H1 (cell line): ENCODE measurements around the gene HOXB3. TPM values are rescaled to one million over a fixed set of nuclear protein-coding genes. Genes with fewer than 3 reads are reported as not detected.

Source experiments
- CTCF ChIA-PET: fragments of 300-600 bp; sonication (Branson Sonifier 250); formaldehyde crosslinking; loops from one replicate; lab custom pipeline; 2021; ENCODE audit not compliant: partially characterized antibody; lab: Charles Lee
- POLR2A ChIA-PET: fragments of 300-600 bp; sonication (Branson Sonifier 250); formaldehyde crosslinking; loops from one replicate; lab custom pipeline; 2021; ENCODE audit warnings: inconsistent platforms; ENCODE audit not compliant: partially characterized antibody; lab: Charles Lee
- DNase-seq, 2 experiments: peaks; one replicate each; pipeline versions ENCODE4 v3.0.0 to v3.0.0-alpha.2; 2010 to 2022; ENCODE audit warnings: low spot score in 2 of 2, low read depth in 1 of 2, mixed read lengths in 1 of 2
- FAIRE-seq: peaks from 2 replicates; lab custom pipeline; 2011; peaks lifted over from hg19 to GRCh38; lab: Jason Lieb, UNC
- H2AFZ ChIP-seq: 2 replicates; pipeline ENCODE4 v1.8.1; 2012; ENCODE audit warnings: low read length, inconsistent platforms
- H2AK5ac ChIP-seq: 2 replicates; pipeline ENCODE4 v1.6.1; 2013; ENCODE audit warnings: low read depth, low read length
- H2BK120ac ChIP-seq: replicated peaks from 2 replicates; pipeline ENCODE3; 2013; ENCODE audit warnings: low read depth, low read length, inconsistent platforms
- H2BK12ac ChIP-seq: 2 replicates; pipeline ENCODE4 v1.6.1; 2013; ENCODE audit warnings: low read depth, low read length
- H2BK15ac ChIP-seq: 2 replicates; pipeline ENCODE4 v1.6.1; 2013; ENCODE audit warnings: low read length
- H2BK20ac ChIP-seq: 2 replicates; pipeline ENCODE4 v1.6.1; 2013; ENCODE audit warnings: low read length
- H2BK5ac ChIP-seq: 2 replicates; pipeline ENCODE4 v1.6.1; 2013; ENCODE audit warnings: low read depth, low read length
- H3K14ac ChIP-seq: 2 replicates; pipeline ENCODE4 v1.6.1; 2013; ENCODE audit warnings: inconsistent platforms; ENCODE audit not compliant: insufficient read length
- H3K18ac ChIP-seq: 2 replicates; pipeline ENCODE4 v1.6.1; 2013; ENCODE audit warnings: low read length; ENCODE audit errors: extremely low read depth
- H3K23ac ChIP-seq: 2 replicates; pipeline ENCODE4 v1.6.1; 2013; ENCODE audit warnings: inconsistent platforms; ENCODE audit not compliant: insufficient read length
- H3K23me2 ChIP-seq: 2 replicates; pipeline ENCODE4 v1.6.1; 2013; ENCODE audit warnings: low read depth, low read length
- H3K27ac ChIP-seq: 2 replicates; pipeline ENCODE4 v1.6.1; 2011; ENCODE audit warnings: low read depth, low read length, inconsistent platforms
- H3K27me3 ChIP-seq, 4 experiments: replicated peaks in 1 of 4; 1 replicate in 1 of 4; 2 replicates in 3 of 4; pipeline versions ENCODE4 v1.6.1 to v1.8.1; 2011 to 2013; ENCODE audit warnings: low read length in 3 of 4, mild to moderate bottlenecking in 3 of 4, inconsistent platforms in 2 of 4, mixed read lengths in 2 of 4, moderate library complexity in 1 of 4; ENCODE audit not compliant: control insufficient read depth in 3 of 4, insufficient read depth in 3 of 4; ENCODE audit errors: extremely low read depth in 1 of 4
- H3K36me3 ChIP-seq, 4 experiments: 2 replicates each; pipeline versions ENCODE4 v1.6.1 to v1.8.1; 2011 to 2013; ENCODE audit warnings: mild to moderate bottlenecking in 4 of 4, low read length in 3 of 4, moderate library complexity in 2 of 4, control low read depth in 1 of 4, inconsistent platforms in 1 of 4; ENCODE audit not compliant: insufficient read depth in 4 of 4, control insufficient read depth in 2 of 4
- H3K4ac ChIP-seq: replicated peaks from 2 replicates; pipeline ENCODE3; 2013; ENCODE audit warnings: low read length, low read depth, mixed read lengths, inconsistent platforms; ENCODE audit not compliant: insufficient read length
- H3K4me1 ChIP-seq, 4 experiments: replicated peaks in 1 of 4; 1 replicate in 1 of 4; 2 replicates in 3 of 4; pipeline versions ENCODE4 v1.6.1 to v1.8.1; 2011 to 2013; ENCODE audit warnings: low read length in 3 of 4, inconsistent platforms in 2 of 4, mixed read lengths in 1 of 4; ENCODE audit not compliant: insufficient read depth in 4 of 4, control insufficient read depth in 3 of 4
- H3K4me2 ChIP-seq, 2 experiments: 2 replicates each; pipeline versions ENCODE4 v1.6.1 to v1.8.1; 2011 to 2013; ENCODE audit warnings: low read depth in 2 of 2, low read length in 2 of 2, control low read depth in 1 of 2, inconsistent platforms in 1 of 2, mild to moderate bottlenecking in 1 of 2; ENCODE audit not compliant: insufficient read depth in 1 of 2
- H3K4me3 ChIP-seq, 4 experiments: fragments of 200-600, 300-600 bp in 1 of 4; sonication (generic), shearing (Covaris generic), sonication (Bioruptor Twin) in 1 of 4; 2 replicates each; pipeline versions ENCODE4 v1.5.1 to v1.8.1; 2011 to 2016; ENCODE audit warnings: low read length in 4 of 4, low read depth in 3 of 4, control low read depth in 2 of 4, inconsistent platforms in 2 of 4, mild to moderate bottlenecking in 2 of 4, mixed read lengths in 1 of 4, moderate library complexity in 1 of 4; ENCODE audit not compliant: insufficient read depth in 2 of 4; ENCODE audit errors: extremely low read depth in 1 of 4
- H3K56ac ChIP-seq: replicated peaks from 2 replicates; pipeline ENCODE3; 2013; ENCODE audit warnings: low read depth, mild to moderate bottlenecking, mixed read lengths, low read length, inconsistent platforms; ENCODE audit not compliant: insufficient read length
- H3K79me1 ChIP-seq: 2 replicates; pipeline ENCODE4 v1.6.1; 2013; ENCODE audit warnings: low read depth, low read length, control low read depth
- H3K79me2 ChIP-seq, 2 experiments: 2 replicates each; pipeline versions ENCODE4 v1.6.1 to v1.8.1; 2012 to 2013; ENCODE audit warnings: low read length in 2 of 2, mild to moderate bottlenecking in 2 of 2, inconsistent platforms in 1 of 2; ENCODE audit not compliant: insufficient read depth in 2 of 2, control insufficient read depth in 1 of 2
- H3K9ac ChIP-seq, 4 experiments: replicated peaks in 1 of 4; 1 replicate in 1 of 4; 2 replicates in 3 of 4; pipeline versions ENCODE4 v1.6.1 to v1.8.1; 2011 to 2013; ENCODE audit warnings: low read depth in 3 of 4, low read length in 3 of 4, control low read depth in 2 of 4, mild to moderate bottlenecking in 2 of 4, moderate library complexity in 2 of 4, inconsistent platforms in 1 of 4; ENCODE audit errors: extremely low read depth in 1 of 4
- H3K9me3 ChIP-seq, 2 experiments: 2 replicates each; pipeline versions ENCODE4 v1.6.1 to v1.8.1; 2012 to 2013; ENCODE audit warnings: mild to moderate bottlenecking in 2 of 2, moderate library complexity in 2 of 2, control low read depth in 1 of 2, inconsistent platforms in 1 of 2, low read depth in 1 of 2, low read length in 1 of 2, mixed read lengths in 1 of 2; ENCODE audit not compliant: insufficient read depth in 2 of 2
- H4K20me1 ChIP-seq, 2 experiments: replicated peaks in 1 of 2; 2 replicates each; pipeline versions ENCODE3 to v1.8.1; 2011 to 2013; ENCODE audit warnings: inconsistent platforms in 2 of 2, low read length in 2 of 2, mild to moderate bottlenecking in 1 of 2; ENCODE audit not compliant: insufficient read depth in 2 of 2, control insufficient read depth in 1 of 2
- H4K5ac ChIP-seq: 2 replicates; pipeline ENCODE4 v1.6.1; 2013; ENCODE audit warnings: low read length, low read depth, mixed read lengths, inconsistent platforms; ENCODE audit not compliant: insufficient read length
- H4K8ac ChIP-seq: 2 replicates; pipeline ENCODE4 v1.8.0; 2013; ENCODE audit warnings: mild to moderate bottlenecking, moderate library complexity, low read length, inconsistent platforms; ENCODE audit not compliant: insufficient read depth; ENCODE audit errors: extremely low read depth
- H4K91ac ChIP-seq: replicated peaks from 2 replicates; pipeline ENCODE3; 2013; ENCODE audit warnings: low read length, mixed read lengths, inconsistent platforms; ENCODE audit not compliant: insufficient read length
- CBX8 ChIP-seq: fragments of 300-800, 300-1000 bp; sonication (generic); IDR thresholded peaks from 2 replicates; pipeline ENCODE4 v1.7.1; 2016; ENCODE audit warnings: low read depth, low read length, borderline replicate concordance
- EZH2 ChIP-seq: fragments of 200-600 bp; sonication (generic); IDR thresholded peaks from 2 replicates; pipeline ENCODE4 v1.7.1; 2012; ENCODE audit warnings: low read depth, mild to moderate bottlenecking, moderate library complexity, low read length, inconsistent platforms; ENCODE audit not compliant: severe bottlenecking
- GABPA ChIP-seq: IDR thresholded peaks from 2 replicates; pipeline ENCODE4 v1.6.1; 2011; ENCODE audit warnings: mild to moderate bottlenecking, low read length, moderate library complexity, borderline replicate concordance; ENCODE audit not compliant: insufficient read depth
- SUZ12 ChIP-seq: fragments of 200-600 bp; sonication (generic); IDR thresholded peaks from 2 replicates; pipeline ENCODE4 v1.6.1; 2012; ENCODE audit warnings: mild to moderate bottlenecking, inconsistent platforms, low read length, moderate library complexity, mixed read lengths
- WGBS, 2 experiments: shearing (Covaris generic) in 1 of 2; methylation state at CpG; one replicate each; pipeline versions ENCODE4 v1.1.6 to v1.1.7; 2013 to 2015; ENCODE audit warnings: low lambda C conversion rate in 2 of 2, mixed read lengths in 2 of 2, inconsistent platforms in 1 of 2, low coverage in 1 of 2, missing lambda C conversion rate in 1 of 2; ENCODE audit not compliant: insufficient replicate concordance in 2 of 2, insufficient coverage in 1 of 2, insufficient read length in 1 of 2; ENCODE audit errors: extremely low coverage in 1 of 2, missing lambda C conversion rate in 1 of 2; 5-methylcytosine and 5-hydroxymethylcytosine counted together
- polyA plus RNA-seq, 7 experiments: library from polyadenylated mRNA; depleted of rRNA in 3 of 7; stranded (reverse) in 5 of 7; unstranded in 2 of 7; fragments of >200 nt in 5 of 7; fragments of 200-250 nt in 2 of 7; gene quantifications; 1 replicate in 5 of 7; 2 replicates in 1 of 7; 4 replicates in 1 of 7; pipeline versions ENCODE4 v1.2.1 to v1.2.3, GENCODE V29; 2011 to 2013; ENCODE audit warnings: missing spikeins in 2 of 7, mixed read lengths in 2 of 7
- total RNA-seq: library from RNA; stranded (reverse); fragmentation: NEBNext Ultra II Directional; extraction: Animal tissue kit (Norgen Biotek cat#: 25700); gene quantifications from 2 replicates; pipeline ENCODE4 v1.2.1, GENCODE V29; 2021
- TF ChIP-seq, protein P1 (sequence below): IDR thresholded peaks from 2 replicates; pipeline ENCODE4 v1.6.1; 2012; ENCODE audit warnings: low read length, inconsistent platforms

Gene HOXB3
- total and polyA plus RNA-seq, 2 of the 8 experiments (the other 6 are each of a cell fraction or from before 2014, with no cell fraction given), result not detected

DNA sequence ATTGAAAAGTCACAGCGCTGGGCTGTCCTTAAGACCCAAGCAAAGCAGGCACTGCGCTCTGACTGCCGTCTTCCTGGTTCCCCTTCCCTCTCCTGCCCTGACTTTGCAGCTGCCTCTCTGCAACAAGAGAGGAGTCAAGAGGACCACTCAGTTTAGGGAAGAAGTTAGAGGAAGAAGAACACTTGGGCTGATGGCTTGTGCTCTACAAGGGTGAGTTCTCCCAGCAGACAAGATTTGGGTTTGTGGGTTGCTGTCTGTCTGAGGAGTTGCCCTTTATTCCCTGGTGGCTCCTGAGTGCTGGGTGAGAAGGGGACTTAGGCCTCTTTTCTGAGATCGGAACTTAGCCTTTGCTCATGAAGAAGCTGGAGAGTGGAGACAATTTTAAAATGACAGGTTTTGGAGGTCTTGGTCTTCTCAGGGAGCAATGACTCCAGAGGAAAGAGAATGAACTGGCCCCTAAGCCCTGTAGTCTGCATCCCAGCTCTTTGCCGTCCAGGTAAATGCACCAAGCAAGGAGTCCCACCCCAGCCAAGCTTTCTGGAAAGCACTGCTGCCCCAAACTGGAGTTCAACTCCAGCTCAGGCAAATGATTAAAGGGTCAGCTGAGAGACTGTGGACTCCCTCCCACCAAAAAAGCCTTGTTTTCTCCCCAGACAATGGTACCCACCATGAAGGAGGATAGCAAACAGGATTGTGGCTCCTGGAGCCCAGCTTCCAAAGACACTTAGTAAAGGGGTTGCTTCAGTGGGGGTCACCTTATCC is 38.8 kb upstream of the HOXB3 start:
- Histone ChIP-seq H3K4me1 (peaks cover 0 to 16% (median 5%) of the 10 kb centered on the region in 4 experiments; a peak in 5 of 7 replicates), H2BK20ac (no peak overlapping the region), H2BK120ac (no peak overlapping the region), H3K18ac (no peak overlapping the region), H3K9me3 (no peaks in the 10 kb centered on the region), H3K23ac (no peak overlapping the region), H2BK12ac (no peak overlapping the region), H3K14ac (no peak overlapping the region), H2BK5ac (no peak overlapping the region), H4K20me1 (peaks cover 35 to 36% of the 10 kb centered on the region in 2 experiments), H3K4me3 (no peak overlapping the region)
- WGBS, 2 experiments, result 42% methylated on average over 5 of the region's 5 CpGs; no CpG with 5 or more reads in 1 of the 2 experiments
- FAIRE-seq, result no peak
- CTCF ChIA-PET, result interaction anchor here (1.0 to 4.6 kb wide), 8 partner anchors 8 to 382 kb away, joined by 3 to 30 read pairs (median 4); partner anchors contain the start of genes HOXB3, HOXB5 and HOXB8
- TF ChIP-seq GABPA (no peak), SUZ12 (peak; percentile 71), CBX8 (no peak; the same call in none of the 2 replicates), EZH2 (peak; percentile 82)
- TF ChIP-seq, protein P1, sequence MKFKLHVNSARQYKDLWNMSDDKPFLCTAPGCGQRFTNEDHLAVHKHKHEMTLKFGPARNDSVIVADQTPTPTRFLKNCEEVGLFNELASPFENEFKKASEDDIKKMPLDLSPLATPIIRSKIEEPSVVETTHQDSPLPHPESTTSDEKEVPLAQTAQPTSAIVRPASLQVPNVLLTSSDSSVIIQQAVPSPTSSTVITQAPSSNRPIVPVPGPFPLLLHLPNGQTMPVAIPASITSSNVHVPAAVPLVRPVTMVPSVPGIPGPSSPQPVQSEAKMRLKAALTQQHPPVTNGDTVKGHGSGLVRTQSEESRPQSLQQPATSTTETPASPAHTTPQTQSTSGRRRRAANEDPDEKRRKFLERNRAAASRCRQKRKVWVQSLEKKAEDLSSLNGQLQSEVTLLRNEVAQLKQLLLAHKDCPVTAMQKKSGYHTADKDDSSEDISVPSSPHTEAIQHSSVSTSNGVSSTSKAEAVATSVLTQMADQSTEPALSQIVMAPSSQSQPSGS, result no peak
- TF ChIP-seq, all 59 proteins: peak for 2
- Histone ChIP-seq H3K23me2 (peaks cover 2% of the 10 kb centered on the region; the same call in 1 of the 2 replicates), H4K8ac (no peak overlapping the region; the same call in 1 of the 2 replicates), H2AK5ac (peak overlapping the region; percentile 56; the same call in 1 of the 2 replicates), H2AFZ (no peak overlapping the region), H2BK15ac (no peak overlapping the region), H3K9ac (no peak overlapping the region), H3K36me3 (peaks cover 0 to under 1% (median 0%) of the 10 kb centered on the region in 4 experiments; a peak in 1 of 8 replicates), H3K79me1 (no peaks in the 10 kb centered on the region), H3K4me2 (no peak overlapping the region), H3K27ac (no peak overlapping the region), H3K27me3 (peaks cover 98 to 100% (median 100%) of the 10 kb centered on the region in 4 experiments), H4K91ac (no peak overlapping the region), H4K5ac (no peak overlapping the region), H3K56ac (no peak overlapping the region), H3K79me2 (no peaks in the 10 kb centered on the region), H3K4ac (no peak overlapping the region)
- no peak for DNase-seq
- POLR2A ChIA-PET, result no interaction called here
